HepG2 (cell line): ENCODE measurements around the gene CNOT1. TPM values are rescaled to one million over a fixed set of nuclear protein-coding genes. Genes with fewer than 3 reads are reported as not detected.

Experiments
- AHR ChIP-seq: IDR thresholded peaks from 2 replicates; pipeline ENCODE4 v1.6.1; 2018; ENCODE audit warnings: missing genetic modification reagents, missing compliant biosample characterization
- GABPA ChIP-seq, 2 experiments: IDR thresholded peaks; 2 replicates each; pipeline ENCODE4 v1.6.1; 2011 to 2016; ENCODE audit warnings: low read depth in 2 of 2, low read length in 1 of 2, missing biosample characterization in 1 of 2, missing genetic modification characterization in 1 of 2
- LRRFIP1 ChIP-seq: sonication (generic); formaldehyde crosslinking; conservative IDR thresholded peaks from 2 replicates; pipeline ENCODE4 v1.4.0; 2020; ENCODE audit warnings: missing genetic modification reagents
- MTA1 ChIP-seq: sonication (generic); formaldehyde crosslinking; IDR thresholded peaks from 2 replicates; pipeline ENCODE4 v1.4.0; 2020; ENCODE audit warnings: missing genetic modification reagents, mild to moderate bottlenecking, borderline replicate concordance
- MYNN ChIP-seq: sonication (generic); formaldehyde crosslinking; IDR thresholded peaks from 2 replicates; pipeline ENCODE4 v1.4.0; 2020; ENCODE audit warnings: mild to moderate bottlenecking, low read depth, missing genetic modification reagents
- PAXIP1 ChIP-seq: sonication (generic); formaldehyde crosslinking; conservative IDR thresholded peaks from 2 replicates; pipeline ENCODE4 v1.4.0; 2020; ENCODE audit warnings: mild to moderate bottlenecking, missing genetic modification reagents, moderate library complexity
- TSC22D2 ChIP-seq: sonication (generic); formaldehyde crosslinking; IDR thresholded peaks from 2 replicates; pipeline ENCODE4 v1.5.1; 2020; ENCODE audit warnings: missing genetic modification reagents, mild to moderate bottlenecking, borderline replicate concordance
- ZBTB42 ChIP-seq: sonication (generic); formaldehyde crosslinking; IDR thresholded peaks from 2 replicates; pipeline ENCODE4 v1.5.0; 2020; ENCODE audit warnings: mild to moderate bottlenecking, missing genetic modification reagents
- ZHX2 ChIP-seq, 2 experiments: sonication (generic) in 1 of 2; formaldehyde crosslinking in 1 of 2; IDR thresholded peaks; 2 replicates each; pipeline versions ENCODE4 v1.6.1 to v1.9.0; 2014 to 2022; ENCODE audit warnings: antibody characterized with exemption in 1 of 2, borderline replicate concordance in 1 of 2, inconsistent platforms in 1 of 2, low read depth in 1 of 2, missing genetic modification reagents in 1 of 2
- ZNF672 ChIP-seq: sonication (generic); formaldehyde crosslinking; IDR thresholded peaks from 2 replicates; pipeline ENCODE4 v1.8.1; 2022; ENCODE audit warnings: missing genetic modification reagents
- polyA plus RNA-seq, 8 experiments: library from polyadenylated mRNA; depleted of rRNA in 3 of 8; stranded (reverse) in 7 of 8; unstranded in 1 of 8; fragments of >200 nt; fragmentation: Illumina TruSeq in 4 of 8; extraction: Trizol in 4 of 8; gene quantifications; 2 replicates each; pipeline versions ENCODE4 v1.2.1 to v1.2.3, GENCODE V29; 2011 to 2016; ENCODE audit warnings: low read depth in 4 of 8, missing spikeins in 1 of 8, mixed read lengths in 1 of 8; ENCODE audit not compliant: insufficient read depth in 1 of 8
- total RNA-seq, 5 experiments: library from RNA; depleted of rRNA; stranded (reverse); fragments of >200 nt; fragmentation: Illumina TruSeq; extraction: Trizol; gene quantifications; 2 replicates each; pipeline ENCODE4 v1.2.3, GENCODE V29; 2016; ENCODE audit warnings: low read depth in 1 of 5
- TF ChIP-seq, protein P1 (sequence below): sonication (generic); formaldehyde crosslinking; IDR thresholded peaks from 2 replicates; pipeline ENCODE4 v1.5.0; 2020; ENCODE audit warnings: missing genetic modification reagents, mild to moderate bottlenecking, borderline replicate concordance
- TF ChIP-seq, protein P2 (sequence below): conservative IDR thresholded peaks from 2 replicates; pipeline ENCODE4 v1.6.1; 2018; ENCODE audit warnings: missing genetic modification reagents

The CNOT1 gene
- total and polyA plus RNA-seq, 2 of the 13 experiments (the other 11 are each of a cell fraction or from before 2014, with no cell fraction given) = 188 to 232 TPM

DNA sequence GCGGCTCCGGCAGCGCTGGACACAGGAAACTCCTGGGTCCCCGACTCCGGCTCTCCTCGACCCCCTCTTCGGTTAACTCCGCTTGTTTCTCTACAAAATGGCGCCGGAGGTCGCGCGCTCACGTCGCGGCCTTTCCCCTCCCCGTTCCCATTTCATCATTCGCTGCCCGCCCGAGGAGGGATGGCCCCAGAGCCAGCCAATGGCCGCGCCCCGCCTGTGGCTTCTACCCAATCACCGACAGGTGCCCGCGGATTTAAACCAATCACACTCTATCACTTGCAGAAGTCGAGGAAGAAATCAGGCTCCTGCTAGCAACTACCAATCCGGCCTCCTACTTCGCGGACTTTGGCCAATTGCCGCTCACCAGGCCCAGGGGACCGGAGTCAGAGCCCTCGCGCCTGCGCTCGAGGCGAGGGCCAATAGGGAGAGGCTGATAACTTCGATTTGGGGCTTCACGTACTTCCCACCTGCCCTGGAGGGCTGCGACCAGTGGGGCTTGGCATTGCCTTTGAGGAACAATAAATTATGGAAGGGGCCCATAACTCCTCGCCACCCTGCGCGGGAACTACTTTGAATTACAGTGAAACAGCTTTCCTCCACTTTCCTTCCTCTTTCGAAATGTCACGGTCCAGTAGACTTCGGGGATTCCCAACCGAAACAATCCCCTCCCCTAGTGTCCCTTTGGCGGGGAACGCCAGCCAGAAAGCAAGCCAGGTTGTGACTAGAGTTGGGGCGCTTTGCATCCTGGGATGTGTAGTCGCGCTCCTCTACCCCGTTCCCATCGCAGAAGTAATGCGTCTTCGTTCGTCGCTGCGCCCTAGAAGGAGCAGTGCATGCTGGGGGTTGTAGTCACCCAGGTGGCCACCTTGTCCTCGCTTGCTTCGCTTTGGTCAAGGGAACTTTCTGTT is at the start of gene CNOT1 (continued):
- TF ChIP-seq LRRFIP1 = no peak
- TF ChIP-seq PAXIP1 (CRISPR knock-in tag) = peak; percentile 71
- TF ChIP-seq ZNF672 (CRISPR knock-in tag) = no peak
- no peak; the same call in 1 of the 2 replicates for TF ChIP-seq ZBTB42 (CRISPR knock-in tag)
- no peak; the same call in 1 of the 2 replicates for TF ChIP-seq GABPA (IDR thresholded peaks at IDR 0.05; ENCODE audit: low read depth, low read length)
- peak; percentile 84 for TF ChIP-seq GABPA (CRISPR knock-in tag; IDR thresholded peaks at IDR 0.05; ENCODE audit: low read depth)
- peak; percentile 97 for TF ChIP-seq ZHX2 (IDR thresholded peaks at IDR 0.05; ENCODE audit: low read depth)
- peak; percentile 49; the same call in 1 of the 2 replicates for TF ChIP-seq ZHX2 (CRISPR knock-in tag; IDR thresholded peaks at IDR 0.05; ENCODE audit: borderline replicate concordance)
- TF ChIP-seq, protein P1, sequence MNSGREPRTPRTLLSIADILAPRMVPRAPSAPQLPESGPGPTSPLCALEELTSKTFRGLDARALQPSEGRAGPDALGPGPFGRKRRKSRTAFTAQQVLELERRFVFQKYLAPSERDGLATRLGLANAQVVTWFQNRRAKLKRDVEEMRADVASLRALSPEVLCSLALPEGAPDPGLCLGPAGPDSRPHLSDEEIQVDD (CRISPR knock-in tag) = peak; percentile 83; the same call in 1 of the 2 replicates
- TF ChIP-seq MTA1 (CRISPR knock-in tag) = no peak; the same call in 1 of the 2 replicates
- no peak; the same call in none of the 2 replicates for TF ChIP-seq TSC22D2 (CRISPR knock-in tag)
- TF ChIP-seq, protein P2, sequence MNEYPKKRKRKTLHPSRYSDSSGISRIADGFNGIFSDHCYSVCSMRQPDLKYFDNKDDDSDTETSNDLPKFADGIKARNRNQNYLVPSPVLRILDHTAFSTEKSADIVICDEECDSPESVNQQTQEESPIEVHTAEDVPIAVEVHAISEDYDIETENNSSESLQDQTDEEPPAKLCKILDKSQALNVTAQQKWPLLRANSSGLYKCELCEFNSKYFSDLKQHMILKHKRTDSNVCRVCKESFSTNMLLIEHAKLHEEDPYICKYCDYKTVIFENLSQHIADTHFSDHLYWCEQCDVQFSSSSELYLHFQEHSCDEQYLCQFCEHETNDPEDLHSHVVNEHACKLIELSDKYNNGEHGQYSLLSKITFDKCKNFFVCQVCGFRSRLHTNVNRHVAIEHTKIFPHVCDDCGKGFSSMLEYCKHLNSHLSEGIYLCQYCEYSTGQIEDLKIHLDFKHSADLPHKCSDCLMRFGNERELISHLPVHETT (CRISPR knock-in tag) = peak; percentile 79
- peak; percentile 27; the same call in 1 of the 2 replicates for TF ChIP-seq AHR (CRISPR knock-in tag)
- no peak; the same call in 1 of the 2 replicates for TF ChIP-seq MYNN (CRISPR knock-in tag)
